HT-29 (cell line): ENCODE data around the gene OXSM. TPM values are rescaled to one million over a fixed set of nuclear protein-coding genes. Genes with fewer than 3 reads are reported as not detected.

Experiments used
- total RNA-seq: library from RNA; depleted of rRNA; stranded (reverse); fragments of >200 nt; shearing (Covaris generic); gene quantifications from 2 replicates; pipeline ENCODE4 v1.2.3, GENCODE V29; 2014; rRNA removed

OXSM gene
- total RNA-seq, 1 experiment from 2014 or later = 17.1 TPM

Other genes with a start within 250 kb of the OXSM start
- 17.6 and 18.8 TPM in 2 replicates for gene TOP2B, start 125.2 kb upstream of the OXSM start, total RNA-seq
- 10.4 and 17.8 TPM in 2 replicates for gene NGLY1, start 6.6 kb upstream of the OXSM start, total RNA-seq